Stomach (tissue), 9 donors: Measurements from ENCODE around the gene WNT3. TPM values are rescaled to one million over a fixed set of nuclear protein-coding genes. Genes with fewer than 3 reads are reported as not detected.
A peak's percentile ranks its signal among the peaks of the same experiment; 100 is the strongest.

ENCODE experiments used
- DNase-seq, 2 donors: peaks; one replicate each; pipeline versions ENCODE4 v3.0.0 to v3.0.0-alpha.2; 2013 to 2019
- H3K27ac ChIP-seq, 5 donors: fragments of 200-600 bp in 4 of 5; sonication (generic) in 4 of 5; one replicate each; pipeline ENCODE4 v1.5.1; 2013 to 2019; ENCODE audit warnings: mild to moderate bottlenecking in 1 of 5, moderate library complexity in 1 of 5
- H3K27me3 ChIP-seq, 3 donors: fragments of 200-600 bp; sonication (generic); one replicate each; pipeline ENCODE4 v1.5.1; 2017 to 2019; ENCODE audit warnings: mixed run types in 1 of 3
- H3K36me3 ChIP-seq, 4 donors: fragments of 200-600 bp; sonication (generic); 1 replicate in 3 of 4; 2 replicates in 1 of 4; pipeline ENCODE4 v1.5.1; 2016 to 2019
- H3K4me1 ChIP-seq, 4 donors: fragments of 200-600 bp; sonication (generic); one replicate each; pipeline ENCODE4 v1.5.1; 2016 to 2019
- H3K4me3 ChIP-seq, 4 donors: fragments of 200-600 bp; sonication (generic) in 3 of 4; one replicate each; pipeline ENCODE4 v1.5.1; 2016 to 2019; ENCODE audit warnings: mild to moderate bottlenecking in 1 of 4
- H3K9me3 ChIP-seq, 4 donors: fragments of 200-600 bp; sonication (generic); one replicate each; pipeline ENCODE4 v1.5.1; 2016 to 2019
- CTCF ChIP-seq, 7 experiments: fragments of 450-650 bp in 4 of 7; fragments of 200-600 bp in 3 of 7; sonication (generic) in 3 of 7; IDR thresholded peaks; one replicate each; pipeline ENCODE4 v1.5.1; 2016 to 2019; ENCODE audit warnings: antibody characterized with exemption in 7 of 7, control low read depth in 2 of 7, mild to moderate bottlenecking in 1 of 7
- EP300 ChIP-seq: sonication (generic); formaldehyde crosslinking; IDR thresholded peaks from one replicate; pipeline ENCODE4 v1.6.1; 2017; ENCODE audit warnings: antibody characterized with exemption
- POLR2A ChIP-seq, 4 donors: fragments of 450-650 bp; IDR thresholded peaks; one replicate each; pipeline ENCODE4 v1.6.1; 2016; ENCODE audit warnings: antibody characterized with exemption in 4 of 4, control low read depth in 2 of 4, mild to moderate bottlenecking in 1 of 4, moderate library complexity in 1 of 4
- POLR2AphosphoS5 ChIP-seq, 3 donors: sonication (generic); formaldehyde crosslinking; IDR thresholded peaks; one replicate each; pipeline ENCODE4 v1.6.1; 2016; ENCODE audit warnings: antibody characterized with exemption in 3 of 3
- WGBS, 5 donors: extraction: QIAGEN DNeasy Blood & Tissue Kit in 3 of 5; methylation state at CpG; one replicate each; pipeline versions ENCODE4 v1.1.5 to v1.1.7; 2013 to 2018; 5-methylcytosine and 5-hydroxymethylcytosine counted together
- intact Hi-C: fragments of 100-400 bp; cut with DNase I; formaldehyde crosslinking; loops from one replicate; pipeline ENCODE4 v1.15.1; 2023; ENCODE audit warnings: low total_unique reads
- polyA plus RNA-seq, 3 donors: library from polyadenylated mRNA; stranded (reverse); fragments of 200-250 nt; gene quantifications; one replicate each; pipeline ENCODE4 v1.2.3, GENCODE V29; 2013
- total RNA-seq, 5 donors: library from RNA; depleted of rRNA; stranded (reverse); fragments of >200 nt; gene quantifications; one replicate each; pipeline versions ENCODE4 v1.1.0 to v1.2.3, GENCODE V29; 2014 to 2016
- donor health status: healthy with polysubstance abuse.
- donor health status: Bipolar disorder and iron deficiency.
- donor health status: healthy.

Gene WNT3
- total and polyA plus RNA-seq, 8 donors, result 0.14 to 0.73 (median 0.34) TPM; not detected in 2

- WGBS, 5 donors, result 88 to 93% (median 91%) methylated on average over 12 to 15 of the region's 15 CpGs
- TF ChIP-seq POLR2A (IDR thresholded peaks at IDR 0.05), result no peak
- TF ChIP-seq POLR2AphosphoS5 (IDR thresholded peaks at IDR 0.05), result no peak
- TF ChIP-seq CTCF (IDR thresholded peaks at IDR 0.05), result no peak
- TF ChIP-seq EP300, result no peak
- peaks cover 0 to 79% (median 6%) of the 10 kb centered on the region in 3 donors for H3K27me3 ChIP-seq
- intact Hi-C loops, result no loop called here
- no peak overlapping the region for H3K27ac ChIP-seq
- H3K4me3 ChIP-seq, result no peak overlapping the region
- DNase-seq, result no peak
- H3K4me1 ChIP-seq, result peaks cover 13 to 31% (median 22%) of the 10 kb centered on the region in 4 donors
- no peaks in the 10 kb centered on the region for H3K36me3 ChIP-seq
- H3K9me3 ChIP-seq, result no peaks in the 10 kb centered on the region
These were observed 44.8 kb downstream of the WNT3 start for GRCh38 chr17:46773676-46774075.

- no peak for TF ChIP-seq CTCF (IDR thresholded peaks at IDR 0.05)
- no peak for TF ChIP-seq POLR2A (IDR thresholded peaks at IDR 0.05)
- TF ChIP-seq EP300, result no peak
- no peak for TF ChIP-seq POLR2AphosphoS5 (IDR thresholded peaks at IDR 0.05)
- Histone ChIP-seq H3K9me3 (no peaks in the 10 kb centered on the region), H3K4me1 (peaks cover 13 to 31% (median 22%) of the 10 kb centered on the region in 4 donors), H3K36me3 (no peaks in the 10 kb centered on the region), H3K4me3 (no peak overlapping the region), H3K27me3 (peaks cover 0 to 81% (median 6%) of the 10 kb centered on the region in 3 donors), H3K27ac (no peak overlapping the region)
- intact Hi-C loops, result no loop called here
- WGBS, 5 donors, result 75 to 86% (median 80%) methylated on average over 3 to 6 of the region's 6 CpGs
- DNase-seq, result no peak
These were observed 45.3 kb downstream of the WNT3 start for GRCh38 chr17:46773221-46773605.

GRCh38 chr17:46772475-46773220, 45.8 kb downstream of the WNT3 start:
- TF ChIP-seq POLR2A (IDR thresholded peaks at IDR 0.05) (no peak), CTCF (IDR thresholded peaks at IDR 0.05) (no peak), POLR2AphosphoS5 (IDR thresholded peaks at IDR 0.05) (no peak), EP300 (no peak)
- Histone ChIP-seq H3K4me3 (peak overlapping the region; percentile 53 to 67 (median 54)), H3K27me3 (peaks cover 0 to 76% (median 6%) of the 10 kb centered on the region in 3 donors), H3K4me1 (peaks cover 13 to 31% (median 22%) of the 10 kb centered on the region in 4 donors), H3K27ac (no peak overlapping the region), H3K9me3 (no peaks in the 10 kb centered on the region), H3K36me3 (no peaks in the 10 kb centered on the region)
- peak; percentile 14 to 25 for DNase-seq
- WGBS, 5 donors, result 18 to 33% (median 20%) methylated on average over 16 of the region's 16 CpGs
- intact Hi-C loops, result no loop called here

- peaks cover 13 to 31% (median 22%) of the 10 kb centered on the region in 4 donors for H3K4me1 ChIP-seq
- intact Hi-C loops, result no loop called here
- no peaks in the 10 kb centered on the region for H3K36me3 ChIP-seq
- H3K27me3 ChIP-seq, result peaks cover 0 to 68% (median 6%) of the 10 kb centered on the region in 3 donors
- TF ChIP-seq CTCF (IDR thresholded peaks at IDR 0.05), result no peak
- no peak for TF ChIP-seq POLR2AphosphoS5 (IDR thresholded peaks at IDR 0.05)
- TF ChIP-seq EP300, result no peak
- no peak for TF ChIP-seq POLR2A (IDR thresholded peaks at IDR 0.05)
- peak; percentile 41 to 78 for DNase-seq
- peak overlapping the region in 2 of 5 donors; percentile 57 to 80 for H3K27ac ChIP-seq
- no peaks in the 10 kb centered on the region for H3K9me3 ChIP-seq
- peak overlapping the region; percentile 53 to 67 (median 54) for H3K4me3 ChIP-seq
- WGBS, 5 donors, result 1 to 12% (median 1%) methylated on average over 5 to 135 of the region's 135 CpGs
These were observed 46.7 kb downstream of the WNT3 start for GRCh38 chr17:46771561-46772474.
